Right cardiac atrium (tissue), 5 donors: ENCODE data around the gene PRKG1. TPM values are rescaled to one million over a fixed set of nuclear protein-coding genes. Genes with fewer than 3 reads are reported as not detected.

Experiments
- ATAC-seq, 2 donors: fragments of 200-7000 bp; cut with Tn5 transposase; one replicate each; pipeline versions ENCODE4 v1.8.0 to v1.9.1; 2020; ENCODE audit warnings: moderate library complexity in 2 of 2, mild to moderate bottlenecking in 1 of 2
- DNase-seq, 3 donors: peaks; one replicate each; pipeline ENCODE4 v3.0.0-alpha.2; 2020
- H3K27ac ChIP-seq: one replicate; pipeline ENCODE4 v1.5.1; 2013; ENCODE audit warnings: mild to moderate bottlenecking, low read length, control low read depth, moderate library complexity
- H3K27me3 ChIP-seq: one replicate; pipeline ENCODE4 v1.6.1; 2013; ENCODE audit not compliant: control insufficient read depth, insufficient read depth
- H3K4me1 ChIP-seq: one replicate; pipeline ENCODE4 v1.6.1; 2013; ENCODE audit warnings: low read length; ENCODE audit not compliant: control insufficient read depth, insufficient read depth
- H3K4me3 ChIP-seq: one replicate; pipeline ENCODE4 v1.5.1; 2013; ENCODE audit warnings: low read length, control low read depth
- H3K9me3 ChIP-seq: one replicate; pipeline ENCODE4 v1.6.1; 2013; ENCODE audit warnings: low read length; ENCODE audit not compliant: control insufficient read depth
- WGBS: extraction: QIAGEN DNeasy Blood & Tissue Kit; methylation state at CpG from one replicate; pipeline ENCODE4 v1.1.7; 2013; 5-methylcytosine and 5-hydroxymethylcytosine counted together
- intact Hi-C, 4 donors: fragments of 100-400 bp; cut with DNase I; formaldehyde crosslinking; loops; one replicate each; pipeline versions ENCODE4 v1.11.0 to v1.14.0; 2022 to 2023
- polyA plus RNA-seq: library from polyadenylated mRNA; stranded (reverse); fragments of 200-250 nt; gene quantifications from one replicate; pipeline ENCODE4 v1.2.3, GENCODE V29; 2013
- total RNA-seq, 4 donors: library from RNA; stranded (reverse); fragmentation: NEBNext Ultra II Directional; extraction: Animal tissue kit (Norgen Biotek cat#: 25700); gene quantifications; one replicate each; pipeline ENCODE4 v1.2.1, GENCODE V29; 2021
- donor health status: healthy with polysubstance abuse.
- donor health status: DM: no; HTN: yes; CAD: no.
- donor health status: DM: no; HTN: no; CAD: no.
- donor health status: DM: no; HTN: yes; CAD: no; lungs with severe emphysema.
- donor health status: DM: yes; HTN: yes; CAD: no.

The PRKG1 gene
- total and polyA plus RNA-seq, 5 donors = 16.6 to 49.9 (median 47.4) TPM

- H3K27me3 ChIP-seq = no peaks in the 10 kb centered on the region
- H3K4me3 ChIP-seq = no peak overlapping the region
- WGBS = 84% methylated on average over 5 of the region's 5 CpGs
- intact Hi-C loops = no loop called here
- H3K9me3 ChIP-seq = no peaks in the 10 kb centered on the region
- H3K4me1 ChIP-seq = peaks cover 3% of the 10 kb centered on the region
- ATAC-seq (no peak), DNase-seq (no peak)
- H3K27ac ChIP-seq = no peak overlapping the region
Observed at GRCh38 chr10:51707821-51708424, 633.6 kb downstream of the PRKG1 start.

- H3K27ac ChIP-seq = peak overlapping the region; percentile 37
- H3K4me1 ChIP-seq = peaks cover 3% of the 10 kb centered on the region
- H3K27me3 ChIP-seq = no peaks in the 10 kb centered on the region
- no peak for DNase-seq
- intact Hi-C loops = no loop called here
- ATAC-seq = no peak
- no peak overlapping the region for H3K4me3 ChIP-seq
- WGBS = 85% methylated on average over 2 of the region's 2 CpGs
- H3K9me3 ChIP-seq = no peaks in the 10 kb centered on the region
Observed at GRCh38 chr10:51708609-51709008, 634.3 kb downstream of the PRKG1 start.

- DNase-seq (no peak), ATAC-seq (no peak)
- H3K27ac ChIP-seq = no peak overlapping the region
- WGBS = 77% methylated on average over 2 of the region's 2 CpGs
- intact Hi-C loops = no loop called here
- H3K4me1 ChIP-seq = peaks cover 3% of the 10 kb centered on the region
- H3K4me3 ChIP-seq = no peak overlapping the region
- no peaks in the 10 kb centered on the region for H3K27me3 ChIP-seq
- H3K9me3 ChIP-seq = no peaks in the 10 kb centered on the region
Observed at GRCh38 chr10:51709324-51709972, 635.2 kb downstream of the PRKG1 start.

- Histone ChIP-seq H3K9me3 (no peaks in the 10 kb centered on the region), H3K27ac (no peak overlapping the region), H3K4me3 (no peak overlapping the region), H3K27me3 (no peaks in the 10 kb centered on the region), H3K4me1 (peaks cover 3% of the 10 kb centered on the region)
- ATAC-seq (no peak), DNase-seq (no peak)
- intact Hi-C loops = no loop called here
- WGBS = 32% methylated on average over 1 of the region's 1 CpG
Observed at GRCh38 chr10:51711519-51711891, 637.2 kb downstream of the PRKG1 start.

GRCh38 chr10:51716981-51717380 is 642.7 kb downstream of the PRKG1 start:
- DNase-seq (no peak), ATAC-seq (no peak)
- intact Hi-C loops = no loop called here
- H3K9me3 ChIP-seq = no peaks in the 10 kb centered on the region
- 85% methylated on average over 4 of the region's 4 CpGs for WGBS
- H3K4me3 ChIP-seq = no peak overlapping the region
- H3K27me3 ChIP-seq = no peaks in the 10 kb centered on the region
- no peaks in the 10 kb centered on the region for H3K4me1 ChIP-seq
- H3K27ac ChIP-seq = no peak overlapping the region

- ATAC-seq = no peak
Observed at GRCh38 chr10:51718804-51719291, 644.6 kb downstream of the PRKG1 start.

GRCh38 chr10:51724038-51724437 is 649.8 kb downstream of the PRKG1 start:
- WGBS = 40% methylated on average over 1 of the region's 1 CpG
- no peak for DNase-seq
- H3K4me3 ChIP-seq = no peak overlapping the region
- H3K4me1 ChIP-seq = no peaks in the 10 kb centered on the region
- H3K27ac ChIP-seq = no peak overlapping the region
- H3K27me3 ChIP-seq = no peaks in the 10 kb centered on the region
- intact Hi-C loops = no loop called here
- H3K9me3 ChIP-seq = no peaks in the 10 kb centered on the region
- ATAC-seq = no peak

More at GRCh38 chr10:51718804-51719291, 644.6 kb downstream of the PRKG1 start:
- Histone ChIP-seq H3K4me1 (no peaks in the 10 kb centered on the region), H3K4me3 (no peak overlapping the region), H3K27me3 (no peaks in the 10 kb centered on the region), H3K27ac (no peak overlapping the region), H3K9me3 (no peaks in the 10 kb centered on the region)
- intact Hi-C loops = no loop called here
- no peak for DNase-seq

- Histone ChIP-seq H3K4me3 (no peak overlapping the region), H3K9me3 (no peaks in the 10 kb centered on the region), H3K27me3 (no peaks in the 10 kb centered on the region), H3K27ac (no peak overlapping the region), H3K4me1 (no peaks in the 10 kb centered on the region)
- ATAC-seq = no peak
- WGBS = 92% methylated on average over 7 of the region's 7 CpGs
- no peak for DNase-seq
- intact Hi-C loops = no loop called here
Observed at GRCh38 chr10:51729822-51730555, 655.7 kb downstream of the PRKG1 start.

GRCh38 chr10:51733057-51733456 is 658.8 kb downstream of the PRKG1 start:
- 73% methylated on average over 1 of the region's 1 CpG for WGBS
- Histone ChIP-seq H3K4me1 (no peaks in the 10 kb centered on the region), H3K9me3 (no peaks in the 10 kb centered on the region), H3K4me3 (no peak overlapping the region), H3K27me3 (no peaks in the 10 kb centered on the region), H3K27ac (no peak overlapping the region)
- DNase-seq (no peak), ATAC-seq (no peak)
- intact Hi-C loops = no loop called here

- H3K9me3 ChIP-seq = no peaks in the 10 kb centered on the region
- intact Hi-C loops = no loop called here
- H3K27me3 ChIP-seq = no peaks in the 10 kb centered on the region
- no peak overlapping the region for H3K4me3 ChIP-seq
- ATAC-seq (no peak), DNase-seq (no peak)
- H3K27ac ChIP-seq = no peak overlapping the region
- 49% methylated on average over 6 of the region's 6 CpGs for WGBS
- H3K4me1 ChIP-seq = peaks cover 2% of the 10 kb centered on the region
Observed at GRCh38 chr10:51743146-51743545, 668.9 kb downstream of the PRKG1 start.

GRCh38 chr10:51744235-51745000 is 670.1 kb downstream of the PRKG1 start:
- intact Hi-C loops = no loop called here
- WGBS = 87% methylated on average over 6 of the region's 6 CpGs
- DNase-seq (no peak), ATAC-seq (no peak)
- H3K4me1 ChIP-seq = peaks cover 2% of the 10 kb centered on the region
- no peak overlapping the region for H3K4me3 ChIP-seq
- H3K9me3 ChIP-seq = no peaks in the 10 kb centered on the region
- no peaks in the 10 kb centered on the region for H3K27me3 ChIP-seq
- no peak overlapping the region for H3K27ac ChIP-seq
